Gastrocnemius medialis (tissue), 4 donors: ENCODE results near the gene AKIP1.

Source experiments
- CTCF ChIP-seq, 5 experiments: fragments of 450-650 bp in 3 of 5; fragments of 200-600 bp in 2 of 5; sonication (generic) in 2 of 5; IDR thresholded peaks in 4 of 5; conservative IDR thresholded peaks in 1 of 5; 1 replicate in 4 of 5; 2 replicates in 1 of 5; pipeline ENCODE4 v1.5.1; 2016 to 2019; ENCODE audit warnings: antibody characterized with exemption in 5 of 5, mild to moderate bottlenecking in 3 of 5, moderate library complexity in 3 of 5
- POLR2A ChIP-seq, 2 donors: fragments of 450-650 bp; IDR thresholded peaks; one replicate each; pipeline ENCODE4 v1.6.1; 2017; ENCODE audit warnings: antibody characterized with exemption in 2 of 2, mild to moderate bottlenecking in 2 of 2, moderate library complexity in 2 of 2

GRCh38 chr11:8867931-8868631 is 42.9 kb upstream of the AKIP1 start:
- TF ChIP-seq POLR2A (IDR thresholded peaks at IDR 0.05) (no peak), CTCF (IDR thresholded peaks at IDR 0.05 in 4 of 5, conservative IDR thresholded peaks at IDR 0.05 in 1 of 5) (no peak)
